EL (cell line): ENCODE measurements around the gene HLA-F.

Source experiments
- DNase-seq: peaks from one replicate; pipeline ENCODE4 v3.0.0-alpha.2; 2016

HLA-F gene

DNA sequence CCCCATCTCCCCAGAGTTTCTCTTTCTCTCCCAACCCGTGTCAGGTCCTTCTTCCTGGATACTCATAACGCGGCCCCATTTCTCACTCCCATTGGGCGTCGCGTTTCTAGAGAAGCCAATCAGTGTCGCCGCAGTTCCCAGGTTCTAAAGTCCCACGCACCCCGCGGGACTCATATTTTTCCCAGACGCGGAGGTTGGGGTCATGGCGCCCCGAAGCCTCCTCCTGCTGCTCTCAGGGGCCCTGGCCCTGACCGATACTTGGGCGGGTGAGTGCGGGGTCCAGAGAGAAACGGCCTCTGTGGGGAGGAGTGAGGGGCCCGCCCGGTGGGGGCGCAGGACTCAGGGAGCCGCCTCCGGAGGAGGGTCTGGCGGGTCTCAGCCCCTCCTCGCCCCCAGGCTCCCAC is at the start of gene HLA-F:
Gene HLA-F (plus strand): TSS at position 173 of the 404 bp plus-strand sequence. CDS start 30 bp downstream, at position 203.
- DNase-seq: peak; percentile 93

- DNase-seq: no peak
These were observed 49.2 kb upstream of the HLA-F start for GRCh38 chr6:29674008-29674407.

DNA sequence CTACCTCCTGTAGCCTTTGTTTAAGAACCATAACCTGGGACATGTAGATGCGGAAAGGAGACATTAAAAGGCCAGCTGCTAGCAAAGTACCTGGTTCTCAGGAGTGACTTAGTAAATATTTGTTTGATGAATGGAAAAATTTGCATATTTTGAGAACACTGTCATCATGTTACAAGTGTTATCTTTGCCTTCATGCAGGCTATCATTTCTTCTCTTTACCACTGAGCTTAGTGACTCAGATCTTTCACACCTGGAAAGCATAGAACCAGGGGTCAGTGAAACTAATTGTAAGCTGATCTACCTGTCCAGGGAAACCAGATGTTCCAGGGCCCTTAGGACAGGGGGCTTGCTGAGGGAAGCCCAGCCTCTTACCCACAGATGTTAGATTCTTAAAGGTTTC is 47.7 kb upstream of the HLA-F start:
- no peak for DNase-seq

- peak; percentile 52 for DNase-seq
These were observed 46.1 kb upstream of the HLA-F start for GRCh38 chr6:29676981-29677601.

- DNase-seq: no peak
These were observed 45.1 kb upstream of the HLA-F start for GRCh38 chr6:29678114-29678513.

GRCh38 chr6:29679962-29680361 is 43.3 kb upstream of the HLA-F start:
- no peak for DNase-seq

DNA sequence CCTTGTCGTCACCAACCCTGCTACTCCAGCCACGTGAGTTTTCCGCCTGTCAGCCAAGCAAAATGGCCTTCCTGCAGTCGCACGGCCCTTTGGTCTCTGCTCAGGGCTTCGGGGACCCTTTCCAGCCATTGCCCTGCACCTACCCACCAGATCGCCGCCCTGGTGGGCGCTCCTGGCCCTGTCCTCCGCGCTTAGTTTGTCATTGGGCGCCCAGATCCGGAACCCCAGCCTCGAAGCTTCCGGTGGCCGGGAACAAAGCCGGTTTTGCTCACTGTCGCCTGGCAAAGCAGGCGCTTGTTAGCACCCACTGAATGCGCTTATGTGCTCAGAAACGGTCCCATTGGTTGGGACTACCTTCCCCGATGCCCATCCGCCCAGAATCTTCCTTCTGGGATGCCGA is 42.8 kb upstream of the HLA-F start:
- no peak for DNase-seq

- DNase-seq: no peak
These were observed 42.3 kb upstream of the HLA-F start, which contains the start of gene ZFP57 for GRCh38 chr6:29680904-29681303. Gene ZFP57 (minus strand): TSS chr6:29681152. CDS start chr6:29677003, 4,149 bp downstream.

- DNase-seq: no peak
These were observed 41.4 kb upstream of the HLA-F start for GRCh38 chr6:29681811-29682210.

DNA sequence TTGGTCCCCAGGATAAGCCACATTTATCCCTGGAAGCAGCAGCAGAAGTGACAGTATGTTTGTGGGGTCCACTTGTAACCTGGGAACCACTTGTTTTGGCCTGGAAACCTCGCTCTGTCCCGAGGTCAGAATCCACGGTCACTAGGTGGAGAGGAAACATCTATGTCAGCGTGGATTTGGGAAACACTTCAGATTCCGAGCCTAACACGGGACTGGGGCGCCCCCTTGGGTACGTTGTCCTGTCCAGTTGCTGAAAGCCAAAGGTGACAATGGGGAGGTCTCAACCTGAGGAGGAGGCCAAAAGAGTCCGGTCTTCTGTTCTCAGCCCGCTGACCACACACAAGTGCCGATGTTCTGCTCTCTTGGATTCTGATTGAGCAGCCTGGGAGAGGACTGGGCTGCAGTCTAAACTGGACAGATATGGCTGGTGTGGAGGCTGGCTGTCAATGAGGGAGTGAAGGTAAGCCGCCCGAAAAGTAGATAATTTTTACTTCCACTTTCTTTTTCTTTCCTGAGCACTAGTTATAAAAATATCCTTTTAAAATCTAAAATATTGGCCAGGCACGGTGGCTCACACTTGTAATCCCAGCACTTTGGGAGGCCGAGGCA is 37.4 kb upstream of the HLA-F start:
- DNase-seq: no peak

GRCh38 chr6:29694637-29695036 is 28.6 kb upstream of the HLA-F start:
- DNase-seq: no peak

GRCh38 chr6:29696147-29697125 is 26.8 kb upstream of the HLA-F start:
- DNase-seq: peak; percentile 18

- DNase-seq: peak; percentile 28
These were observed 20.6 kb upstream of the HLA-F start for GRCh38 chr6:29702519-29703103.

DNA sequence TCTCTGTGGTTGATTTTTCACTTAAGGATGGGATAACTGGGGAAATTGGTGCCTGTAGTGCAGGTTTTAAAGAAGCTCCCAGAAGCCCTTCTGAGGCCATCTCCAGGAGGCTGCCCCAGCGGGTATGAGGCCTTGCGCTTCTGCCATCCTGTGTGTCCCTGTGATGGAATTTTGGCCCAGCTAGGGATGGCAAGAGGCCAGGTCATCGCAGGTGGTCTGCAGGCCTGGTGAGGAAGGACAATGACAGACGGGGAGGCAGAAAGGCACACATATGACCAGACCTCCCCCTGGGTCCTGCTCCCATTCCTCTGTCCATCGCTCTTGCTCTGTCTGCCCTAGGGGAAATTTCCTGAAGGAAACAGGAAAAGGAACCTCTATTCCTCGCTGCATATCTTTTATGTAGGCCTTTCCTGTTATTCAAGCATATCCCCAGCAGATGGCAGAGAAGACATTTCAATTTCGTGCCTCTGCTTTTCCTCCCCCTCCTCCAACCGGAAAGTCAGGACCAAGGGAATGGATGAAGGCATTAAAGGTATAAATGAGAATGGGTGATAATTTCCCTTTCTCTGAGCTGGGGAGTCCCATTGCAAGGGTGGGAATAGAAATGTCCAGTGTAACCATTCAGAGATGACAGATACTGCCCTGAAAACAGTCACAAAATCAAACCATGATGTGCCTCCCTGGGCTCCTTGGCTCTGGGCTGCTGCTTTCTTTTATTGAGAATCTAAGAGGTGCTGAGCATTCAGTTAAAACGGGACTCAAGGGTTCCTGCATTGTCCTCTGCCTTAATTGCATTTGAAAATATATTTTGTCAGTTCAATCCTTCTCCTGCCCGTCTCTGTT is 17.6 kb upstream of the HLA-F start:
- DNase-seq: peak; percentile 62

DNA sequence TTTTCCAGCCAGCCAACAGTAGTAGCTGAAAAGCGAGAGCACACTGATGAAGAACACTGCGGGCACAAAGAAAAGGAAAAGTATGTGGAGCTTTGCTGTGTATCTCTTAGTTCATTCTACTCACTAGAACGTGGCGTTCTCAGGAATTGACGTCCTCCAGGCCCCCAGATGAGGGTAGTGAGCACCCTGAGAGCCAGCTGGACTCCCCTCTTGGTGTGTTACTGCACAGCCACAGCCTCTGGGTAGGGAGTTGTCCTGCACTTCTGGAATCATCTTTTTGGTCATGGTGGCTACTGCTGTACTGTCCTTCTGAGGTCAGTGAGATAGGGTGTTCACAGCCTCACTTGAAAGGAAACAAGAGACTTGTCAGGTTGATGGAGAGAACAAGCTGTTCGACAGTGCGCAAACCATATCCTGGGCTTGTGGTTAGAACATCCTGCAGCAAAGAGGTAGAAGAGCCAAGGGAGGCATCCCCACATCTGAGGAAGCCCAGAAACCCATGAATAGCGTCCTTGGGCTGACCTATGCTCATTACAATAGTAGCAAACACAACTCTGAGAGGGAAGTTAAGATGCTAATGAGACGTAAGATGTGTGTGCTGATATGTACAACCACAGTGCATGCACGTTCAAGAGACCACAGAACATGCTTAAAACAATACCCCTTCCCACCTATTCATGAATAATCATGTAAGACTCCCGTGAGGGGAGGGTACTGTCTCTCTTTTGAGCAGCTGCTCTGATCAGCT is 14.6 kb upstream of the HLA-F start:
- DNase-seq: no peak

DNA sequence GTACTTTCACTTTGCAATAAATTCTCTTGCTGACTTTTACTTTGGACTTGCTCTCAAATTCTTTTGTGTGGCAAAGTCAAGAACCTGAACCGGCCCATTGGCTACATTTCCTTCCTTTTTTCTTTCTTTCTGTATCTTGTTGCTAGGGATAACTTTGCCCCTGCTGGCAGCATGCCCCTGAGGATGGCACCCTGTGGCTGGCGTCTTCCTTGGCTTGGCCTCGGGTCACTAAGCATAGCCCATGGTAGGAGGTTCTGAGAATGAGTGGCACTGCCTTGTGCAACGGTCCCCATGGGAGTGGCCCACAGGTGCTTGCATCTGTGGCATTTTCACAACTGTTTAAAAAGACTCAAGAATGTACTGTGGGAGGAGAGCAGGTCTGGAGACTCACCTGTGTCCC is 14.0 kb upstream of the HLA-F start:
- DNase-seq: no peak

- DNase-seq: no peak
These were observed 12.8 kb upstream of the HLA-F start for GRCh38 chr6:29710281-29710941.

DNA sequence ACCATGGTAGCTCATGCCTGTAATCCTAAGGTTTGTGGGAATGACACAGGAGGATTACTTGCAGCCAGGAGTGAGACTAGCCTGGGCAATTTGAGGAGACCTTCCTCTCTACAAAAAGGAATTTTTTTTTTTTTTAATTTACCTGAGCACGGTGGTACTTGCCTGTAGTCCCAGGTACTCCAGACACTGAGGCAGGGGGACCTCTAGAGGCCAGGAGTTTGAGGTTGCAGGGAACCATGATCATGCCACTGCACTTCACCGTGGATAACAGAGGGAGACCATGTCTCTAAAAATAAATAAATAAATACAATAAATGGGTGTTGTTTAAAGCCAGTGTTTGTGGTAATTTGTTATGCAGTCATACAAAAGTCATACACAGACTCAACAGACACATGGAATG is 2.4 kb upstream of the HLA-F start:
- no peak for DNase-seq

DNA sequence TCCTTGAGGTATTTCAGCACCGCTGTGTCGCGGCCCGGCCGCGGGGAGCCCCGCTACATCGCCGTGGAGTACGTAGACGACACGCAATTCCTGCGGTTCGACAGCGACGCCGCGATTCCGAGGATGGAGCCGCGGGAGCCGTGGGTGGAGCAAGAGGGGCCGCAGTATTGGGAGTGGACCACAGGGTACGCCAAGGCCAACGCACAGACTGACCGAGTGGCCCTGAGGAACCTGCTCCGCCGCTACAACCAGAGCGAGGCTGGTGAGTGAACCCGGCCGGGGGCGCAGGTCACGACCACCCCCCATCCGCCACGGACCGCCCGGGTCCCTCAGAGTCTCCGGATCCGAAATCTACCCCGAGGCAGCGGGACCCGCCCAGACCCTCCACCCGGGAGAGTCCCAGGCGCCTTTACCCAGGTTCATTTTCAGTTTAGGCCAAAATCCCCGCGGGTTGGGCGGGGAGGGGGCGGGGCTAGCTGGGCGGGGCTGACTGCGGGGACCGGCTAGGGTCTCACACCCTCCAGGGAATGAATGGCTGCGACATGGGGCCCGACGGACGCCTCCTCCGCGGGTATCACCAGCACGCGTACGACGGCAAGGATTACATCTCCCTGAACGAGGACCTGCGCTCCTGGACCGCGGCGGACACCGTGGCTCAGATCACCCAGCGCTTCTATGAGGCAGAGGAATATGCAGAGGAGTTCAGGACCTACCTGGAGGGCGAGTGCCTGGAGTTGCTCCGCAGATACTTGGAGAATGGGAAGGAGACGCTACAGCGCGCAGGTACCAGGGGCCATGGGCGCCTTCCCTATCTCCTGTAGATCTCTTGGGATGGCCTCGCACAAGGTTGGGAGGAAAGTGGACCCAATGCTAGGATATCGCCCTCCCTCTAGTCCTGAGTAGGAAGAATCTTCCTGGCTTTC is 693 bp downstream of the HLA-F start:
- DNase-seq: peak; percentile 18
